HepG2 (cell line): ENCODE results near the gene SF3A2.

ENCODE experiments used
- ATF3 ChIP-seq: sonication (generic); formaldehyde crosslinking; IDR thresholded peaks from 2 replicates; pipeline ENCODE4 v1.4.0; 2020; ENCODE audit warnings: missing genetic modification reagents
- CEBPG ChIP-seq: IDR thresholded peaks from 2 replicates; pipeline ENCODE4 v1.6.1; 2016
- CTCF ChIP-seq: sonication (generic); formaldehyde crosslinking; IDR thresholded peaks from 2 replicates; pipeline ENCODE4 v1.5.0; 2020; ENCODE audit warnings: mild to moderate bottlenecking, missing genetic modification reagents, moderate library complexity
- FOXK1 ChIP-seq: sonication (generic); formaldehyde crosslinking; IDR thresholded peaks from 2 replicates; pipeline ENCODE4 v1.4.0; 2020; ENCODE audit warnings: low read depth, missing genetic modification reagents, borderline replicate concordance
- HNF4G ChIP-seq, 2 experiments: sonication (generic) in 1 of 2; formaldehyde crosslinking in 1 of 2; IDR thresholded peaks; 2 replicates each; pipeline versions ENCODE4 v1.4.0 to v1.6.1; 2011 to 2020; ENCODE audit warnings: borderline replicate concordance in 2 of 2, low read depth in 2 of 2, mild to moderate bottlenecking in 2 of 2, low read length in 1 of 2, missing genetic modification reagents in 1 of 2, moderate library complexity in 1 of 2
- MAX ChIP-seq: IDR thresholded peaks from 2 replicates; pipeline ENCODE4 v1.6.1; 2012; ENCODE audit warnings: inconsistent platforms
- NR3C1 ChIP-seq: sonication (generic); formaldehyde crosslinking; IDR thresholded peaks from 2 replicates; pipeline ENCODE4 v1.4.0; 2020; ENCODE audit warnings: missing genetic modification reagents
- RELA ChIP-seq: sonication (generic); formaldehyde crosslinking; IDR thresholded peaks from 2 replicates; pipeline ENCODE4 v1.4.0; 2020; ENCODE audit warnings: missing genetic modification reagents
- SMC3 ChIP-seq: IDR thresholded peaks from 2 replicates; pipeline ENCODE4 v1.6.1; 2011; ENCODE audit warnings: low read length, improper control_type of control experiment
- ZBTB4 ChIP-seq: sonication (generic); formaldehyde crosslinking; IDR thresholded peaks from 2 replicates; pipeline ENCODE4 v1.4.0; 2020; ENCODE audit warnings: missing genetic modification reagents, mild to moderate bottlenecking, borderline replicate concordance
- ZBTB7A ChIP-seq: sonication (generic); formaldehyde crosslinking; IDR thresholded peaks from 2 replicates; pipeline ENCODE4 v1.8.0; 2022; ENCODE audit warnings: mild to moderate bottlenecking, missing genetic modification reagents
- ZC3H4 ChIP-seq: sonication (generic); formaldehyde crosslinking; IDR thresholded peaks from 2 replicates; pipeline ENCODE4 v1.4.0; 2020; ENCODE audit warnings: missing genetic modification reagents, borderline replicate concordance
- ZNF501 ChIP-seq: sonication (generic); formaldehyde crosslinking; IDR thresholded peaks from 2 replicates; pipeline ENCODE4 v1.5.1; 2020; ENCODE audit warnings: mild to moderate bottlenecking, moderate library complexity, missing genetic modification reagents
- ZNF557 ChIP-seq: sonication (generic); formaldehyde crosslinking; IDR thresholded peaks from 2 replicates; pipeline ENCODE4 v1.4.0; 2020; ENCODE audit warnings: missing genetic modification reagents

GRCh38 chr19:2255112-2255845 lies 18.7 kb downstream of the SF3A2 start:
- TF ChIP-seq ZC3H4 = no peak
- TF ChIP-seq FOXK1 (CRISPR knock-in tag) = no peak
- no peak for TF ChIP-seq CTCF
- TF ChIP-seq SMC3 = no peak
- no peak for TF ChIP-seq CEBPG (CRISPR knock-in tag)
- no peak for TF ChIP-seq NR3C1 (CRISPR knock-in tag)
- no peak for TF ChIP-seq ZNF557
- TF ChIP-seq ZBTB4 = no peak
- no peak for TF ChIP-seq HNF4G (IDR thresholded peaks at IDR 0.05; ENCODE audit: borderline replicate concordance, low read depth, low read length)
- TF ChIP-seq HNF4G (CRISPR knock-in tag; IDR thresholded peaks at IDR 0.05; ENCODE audit: borderline replicate concordance, low read depth) = no peak
- no peak for TF ChIP-seq ATF3
- TF ChIP-seq ZNF501 (CRISPR knock-in tag) = no peak
- no peak for TF ChIP-seq ZBTB7A
- no peak for TF ChIP-seq RELA (CRISPR knock-in tag)
- no peak for TF ChIP-seq MAX
